Astrocyte (in vitro differentiated cells and primary cell): Measurements from ENCODE around the gene RUSF1. TPM values are rescaled to one million over a fixed set of nuclear protein-coding genes. Genes with fewer than 3 reads are reported as not detected.

Source experiments
- DNase-seq: peaks from one replicate; pipeline ENCODE4 v3.0.0-alpha.2; 2010; ENCODE audit warnings: low read depth
- FAIRE-seq: peaks from 2 replicates; lab custom pipeline; 2011; peaks lifted over from hg19 to GRCh38; lab: Jason Lieb, UNC
- H2AFZ ChIP-seq: 2 replicates; pipeline ENCODE4 v1.6.0; 2012; ENCODE audit warnings: low read depth, low read length, inconsistent platforms
- H3K27ac ChIP-seq: 2 replicates; pipeline ENCODE4 v1.5.1; 2011; ENCODE audit warnings: low read depth, low read length, inconsistent platforms
- H3K27me3 ChIP-seq: 2 replicates; pipeline ENCODE4 v1.6.0; 2011; ENCODE audit warnings: low read length, inconsistent platforms; ENCODE audit not compliant: insufficient read depth
- H3K36me3 ChIP-seq: 2 replicates; pipeline ENCODE4 v1.5.1; 2011; ENCODE audit warnings: low read length, inconsistent platforms; ENCODE audit not compliant: insufficient read depth
- H3K4me1 ChIP-seq: 2 replicates; pipeline ENCODE4 v1.5.1; 2011; ENCODE audit warnings: low read length, inconsistent platforms; ENCODE audit not compliant: insufficient read depth
- H3K4me2 ChIP-seq: 2 replicates; pipeline ENCODE4 v1.6.0; 2012; ENCODE audit warnings: low read length, inconsistent platforms
- H3K4me3 ChIP-seq: 2 replicates; pipeline ENCODE4 v1.5.1; 2011; ENCODE audit warnings: low read depth, mild to moderate bottlenecking, low read length, inconsistent platforms; ENCODE audit not compliant: insufficient read depth
- H3K79me2 ChIP-seq: 2 replicates; pipeline ENCODE4 v1.6.0; 2012; ENCODE audit warnings: mild to moderate bottlenecking, low read length, inconsistent platforms; ENCODE audit not compliant: insufficient read depth
- H3K9ac ChIP-seq: 2 replicates; pipeline ENCODE4 v1.6.0; 2012; ENCODE audit warnings: mild to moderate bottlenecking, low read length, inconsistent platforms
- H3K9me3 ChIP-seq: 2 replicates; pipeline ENCODE4 v1.5.1; 2012; ENCODE audit warnings: low read depth, mild to moderate bottlenecking, low read length, inconsistent platforms; ENCODE audit not compliant: insufficient read depth
- H4K20me1 ChIP-seq: 2 replicates; pipeline ENCODE4 v1.6.0; 2012; ENCODE audit warnings: low read length, inconsistent platforms; ENCODE audit not compliant: insufficient read depth
- H3K27ac Mint-ChIP-seq: one replicate; pipeline ENCODE4 v1.8.0; 2021; ENCODE audit warnings: mild to moderate bottlenecking, mixed read lengths; ENCODE audit not compliant: unreplicated experiment
- H3K27me3 Mint-ChIP-seq: one replicate; pipeline ENCODE4 v1.8.0; 2021; ENCODE audit warnings: low read depth, mixed read lengths; ENCODE audit not compliant: unreplicated experiment
- H3K36me3 Mint-ChIP-seq: one replicate; pipeline ENCODE4 v1.8.0; 2021; ENCODE audit warnings: low read depth, mixed read lengths; ENCODE audit not compliant: unreplicated experiment
- H3K4me1 Mint-ChIP-seq: one replicate; pipeline ENCODE4 v1.8.0; 2021; ENCODE audit warnings: low read depth, mixed read lengths; ENCODE audit not compliant: unreplicated experiment
- H3K4me3 Mint-ChIP-seq: one replicate; pipeline ENCODE4 v1.8.0; 2021; ENCODE audit warnings: mild to moderate bottlenecking, moderate library complexity, mixed read lengths; ENCODE audit not compliant: unreplicated experiment
- H3K9me3 Mint-ChIP-seq: one replicate; pipeline ENCODE4 v1.8.0; 2021; ENCODE audit warnings: mild to moderate bottlenecking, mixed read lengths; ENCODE audit not compliant: unreplicated experiment
- EZH2 ChIP-seq: IDR thresholded peaks from 2 replicates; pipeline ENCODE4 v1.6.1; 2012; ENCODE audit warnings: mild to moderate bottlenecking, low read length, inconsistent platforms; ENCODE audit not compliant: insufficient read depth
- total RNA-seq: library from RNA; stranded (reverse); gene quantifications from 2 replicates; pipeline ENCODE4 v1.2.1, GENCODE V29; 2021
- TF ChIP-seq, protein P1 (sequence below): IDR thresholded peaks from 2 replicates; pipeline ENCODE4 v1.5.1; 2011; ENCODE audit warnings: low read depth, mild to moderate bottlenecking, inconsistent platforms, low read length, moderate library complexity; ENCODE audit not compliant: insufficient read depth

RUSF1 gene
- total RNA-seq, 1 donor from 2014 or later = 33.9 TPM

DNA sequence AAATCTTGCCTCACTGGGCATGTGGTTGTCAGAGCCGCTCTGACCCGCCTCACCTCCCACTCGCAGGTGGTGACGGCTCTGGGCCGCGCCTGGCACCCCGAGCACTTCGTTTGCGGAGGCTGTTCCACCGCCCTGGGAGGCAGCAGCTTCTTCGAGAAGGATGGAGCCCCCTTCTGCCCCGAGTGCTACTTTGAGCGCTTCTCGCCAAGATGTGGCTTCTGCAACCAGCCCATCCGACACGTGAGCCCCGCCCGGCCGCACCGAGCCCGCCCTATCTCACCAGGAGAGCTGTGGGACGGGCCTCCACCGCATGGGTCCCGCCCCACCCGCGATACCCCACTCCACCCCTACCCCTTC lies 32.3 kb downstream of the RUSF1 start:
- Histone ChIP-seq H3K4me3 (no peak overlapping the region), H3K9ac (no peak overlapping the region), H3K4me1 (peaks cover 38% of the 10 kb centered on the region), H3K9me3 (peaks cover 4% of the 10 kb centered on the region), H3K27ac (no peak overlapping the region), H3K36me3 (peaks cover 22% of the 10 kb centered on the region), H3K27me3 (no peaks in the 10 kb centered on the region), H3K79me2 (peaks cover 50% of the 10 kb centered on the region), H3K4me2 (peak overlapping the region; percentile 54), H4K20me1 (peaks cover 78% of the 10 kb centered on the region), H2AFZ (no peak overlapping the region)
- H3K27me3 Mint-ChIP-seq = no peaks in the 10 kb centered on the region
- H3K4me1 Mint-ChIP-seq = peaks cover 29% of the 10 kb centered on the region
- no peaks in the 10 kb centered on the region for H3K9me3 Mint-ChIP-seq
- H3K36me3 Mint-ChIP-seq = peaks cover 36% of the 10 kb centered on the region
- FAIRE-seq = no peak
- TF ChIP-seq EZH2 = no peak
- TF ChIP-seq, protein P1, sequence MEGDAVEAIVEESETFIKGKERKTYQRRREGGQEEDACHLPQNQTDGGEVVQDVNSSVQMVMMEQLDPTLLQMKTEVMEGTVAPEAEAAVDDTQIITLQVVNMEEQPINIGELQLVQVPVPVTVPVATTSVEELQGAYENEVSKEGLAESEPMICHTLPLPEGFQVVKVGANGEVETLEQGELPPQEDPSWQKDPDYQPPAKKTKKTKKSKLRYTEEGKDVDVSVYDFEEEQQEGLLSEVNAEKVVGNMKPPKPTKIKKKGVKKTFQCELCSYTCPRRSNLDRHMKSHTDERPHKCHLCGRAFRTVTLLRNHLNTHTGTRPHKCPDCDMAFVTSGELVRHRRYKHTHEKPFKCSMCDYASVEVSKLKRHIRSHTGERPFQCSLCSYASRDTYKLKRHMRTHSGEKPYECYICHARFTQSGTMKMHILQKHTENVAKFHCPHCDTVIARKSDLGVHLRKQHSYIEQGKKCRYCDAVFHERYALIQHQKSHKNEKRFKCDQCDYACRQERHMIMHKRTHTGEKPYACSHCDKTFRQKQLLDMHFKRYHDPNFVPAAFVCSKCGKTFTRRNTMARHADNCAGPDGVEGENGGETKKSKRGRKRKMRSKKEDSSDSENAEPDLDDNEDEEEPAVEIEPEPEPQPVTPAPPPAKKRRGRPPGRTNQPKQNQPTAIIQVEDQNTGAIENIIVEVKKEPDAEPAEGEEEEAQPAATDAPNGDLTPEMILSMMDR = no peak
- DNase-seq = no peak
- no peak overlapping the region for H3K27ac Mint-ChIP-seq
- H3K4me3 Mint-ChIP-seq = peak overlapping the region; percentile 76

DNA sequence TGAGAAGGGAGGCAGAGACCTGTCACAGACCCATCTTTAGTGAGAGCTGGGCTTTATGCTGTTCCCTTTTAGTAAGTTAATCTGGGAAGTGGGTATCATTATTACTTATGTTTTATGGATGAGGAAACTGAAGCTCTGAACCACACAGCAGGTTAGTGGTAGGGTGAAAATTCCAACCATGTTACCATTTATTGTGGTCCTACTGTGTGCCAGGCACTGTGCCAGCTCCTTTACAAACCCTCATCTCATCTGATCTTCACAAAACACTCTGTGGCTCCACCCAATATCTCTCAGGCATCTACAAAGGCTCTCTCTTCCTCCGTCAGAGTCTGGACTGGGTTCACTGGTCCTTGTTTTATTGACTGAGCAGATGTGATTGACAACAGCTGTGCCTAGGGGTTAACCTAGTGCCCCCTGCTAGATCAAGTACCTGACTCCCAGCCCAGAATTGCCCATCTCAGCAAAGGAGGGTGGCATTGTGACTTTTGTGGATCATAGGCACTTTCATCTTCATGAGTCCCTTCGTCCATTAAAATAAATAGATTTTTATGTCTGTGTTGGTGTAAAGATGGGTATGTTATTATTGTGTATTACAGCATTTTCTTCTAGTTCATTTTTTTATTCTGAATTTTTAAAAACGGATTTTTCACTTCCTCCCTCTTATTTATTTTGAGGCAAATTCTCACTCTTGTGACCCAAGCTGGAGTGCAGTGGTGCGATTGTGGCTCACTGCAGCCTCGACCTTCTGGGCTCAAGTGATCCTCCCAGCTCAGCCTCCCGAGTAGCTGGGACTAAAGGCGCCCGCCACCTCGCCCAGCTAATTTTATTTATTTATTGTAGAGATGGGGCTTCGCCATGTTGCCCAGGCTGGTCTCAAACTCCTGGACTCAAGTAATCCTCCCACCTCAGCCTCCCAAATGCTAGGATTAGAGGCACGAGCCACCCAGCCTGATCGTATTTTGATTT lies 33.1 kb downstream of the RUSF1 start:
- Mint-ChIP-seq H3K27ac (no peak overlapping the region), H3K27me3 (no peaks in the 10 kb centered on the region)

More for the DNA sequence above, 33.1 kb downstream of the RUSF1 start:
- H3K79me2 ChIP-seq = peaks cover 55% of the 10 kb centered on the region
- peaks cover 22% of the 10 kb centered on the region for H3K36me3 ChIP-seq
- peaks cover 38% of the 10 kb centered on the region for H3K4me1 ChIP-seq
- no peaks in the 10 kb centered on the region for H3K9me3 Mint-ChIP-seq
- H2AFZ ChIP-seq = no peak overlapping the region
- peak overlapping the region; percentile 89 for H3K4me2 ChIP-seq
- FAIRE-seq (no peak), DNase-seq (no peak)
- peak overlapping the region; percentile 13 for H3K27ac ChIP-seq
- H3K9ac ChIP-seq = peak overlapping the region; percentile 17
- H3K4me1 Mint-ChIP-seq = peaks cover 26% of the 10 kb centered on the region
- H3K9me3 ChIP-seq = peaks cover 4% of the 10 kb centered on the region
- H4K20me1 ChIP-seq = peaks cover 71% of the 10 kb centered on the region
- H3K4me3 ChIP-seq = peak overlapping the region; percentile 27
- H3K4me3 Mint-ChIP-seq = peak overlapping the region; percentile 68
- peaks cover 36% of the 10 kb centered on the region for H3K36me3 Mint-ChIP-seq
- no peaks in the 10 kb centered on the region for H3K27me3 ChIP-seq
- TF ChIP-seq, protein P1 = no peak
- no peak for TF ChIP-seq EZH2
